MG63 (cell line): Measurements from ENCODE around the gene SDR42E1. TPM values are rescaled to one million over a fixed set of nuclear protein-coding genes. Genes with fewer than 3 reads are reported as not detected.
"Not testable (repeated sequence)": the region's sequence is repeated elsewhere in the genome, so short reads cannot be mapped to it uniquely, and the experiment has no call there.

Experiments used
- DNase-seq: peaks from one replicate; pipeline ENCODE4 v3.0.0-alpha.2; 2020
- H3K27me3 ChIP-seq: fragments of 250-450 bp; sonication (Bioruptor Pico); 2 replicates; pipeline ENCODE4 v1.5.1; 2020; ENCODE audit warnings: mild to moderate bottlenecking, moderate library complexity
- H3K36me3 ChIP-seq: fragments of 250-450 bp; sonication (Bioruptor Pico); 2 replicates; pipeline ENCODE4 v1.5.1; 2020; ENCODE audit warnings: mild to moderate bottlenecking, moderate library complexity
- H3K4me3 ChIP-seq: fragments of 250-450 bp; sonication (Bioruptor Pico); 2 replicates; pipeline ENCODE4 v1.5.1; 2020; ENCODE audit warnings: mild to moderate bottlenecking, moderate library complexity
- H3K9me3 ChIP-seq: fragments of 250-450 bp; sonication (Bioruptor Pico); 2 replicates; pipeline ENCODE4 v1.5.1; 2020; ENCODE audit warnings: mild to moderate bottlenecking, moderate library complexity
- total RNA-seq: library from RNA; depleted of rRNA; stranded (reverse); fragments of >200 nt; shearing (Covaris generic); gene quantifications from 2 replicates; pipeline ENCODE4 v1.2.3, GENCODE V29; 2014; ENCODE audit warnings: low replicate concordance

Gene SDR42E1
- total RNA-seq, 1 experiment from 2014 or later: 2.7 TPM

- H3K36me3 ChIP-seq: no peaks in the 10 kb centered on the region
- no peaks in the 10 kb centered on the region for H3K9me3 ChIP-seq
- no peak for DNase-seq
- H3K4me3 ChIP-seq: no peak overlapping the region
- H3K27me3 ChIP-seq: no peaks in the 10 kb centered on the region
Observed at GRCh38 chr16:82019535-82019934, 8.3 kb upstream of the SDR42E1 start.

- Histone ChIP-seq H3K36me3 (no peaks in the 10 kb centered on the region), H3K4me3 (no peak overlapping the region), H3K27me3 (no peaks in the 10 kb centered on the region), H3K9me3 (no peaks in the 10 kb centered on the region)
- no peak for DNase-seq
Observed at GRCh38 chr16:82017911-82018568, 6.8 kb upstream of the SDR42E1 start.

- no peak for DNase-seq
- H3K27me3 ChIP-seq: no peaks in the 10 kb centered on the region
- no peaks in the 10 kb centered on the region for H3K9me3 ChIP-seq
- no peaks in the 10 kb centered on the region for H3K36me3 ChIP-seq
- H3K4me3 ChIP-seq: no peak overlapping the region
Observed at GRCh38 chr16:82016964-82017363, 5.7 kb upstream of the SDR42E1 start.

GRCh38 chr16:82016263-82016662 lies 5.0 kb upstream of the SDR42E1 start:
- no peaks in the 10 kb centered on the region for H3K9me3 ChIP-seq
- no peak for DNase-seq
- no peaks in the 10 kb centered on the region for H3K27me3 ChIP-seq
- H3K4me3 ChIP-seq: no peak overlapping the region
- no peaks in the 10 kb centered on the region for H3K36me3 ChIP-seq

GRCh38 chr16:82013139-82013538 lies 1.9 kb upstream of the SDR42E1 start:
- DNase-seq: no peak
- Histone ChIP-seq H3K36me3 (no peaks in the 10 kb centered on the region), H3K4me3 (no peak overlapping the region), H3K27me3 (no peaks in the 10 kb centered on the region), H3K9me3 (no peaks in the 10 kb centered on the region)

GRCh38 chr16:82010649-82011048 lies 621 bp downstream of the SDR42E1 start:
- DNase-seq: no peak
- Histone ChIP-seq H3K27me3 (no peaks in the 10 kb centered on the region), H3K36me3 (no peaks in the 10 kb centered on the region), H3K4me3 (peak overlapping the region; percentile 42), H3K9me3 (no peaks in the 10 kb centered on the region)

GRCh38 chr16:82009789-82010188 lies 1.5 kb downstream of the SDR42E1 start:
- not testable (repeated sequence) for DNase-seq, H3K9me3 ChIP-seq, H3K4me3 ChIP-seq, H3K36me3 ChIP-seq, H3K27me3 ChIP-seq

- no peak for DNase-seq
- H3K36me3 ChIP-seq: no peaks in the 10 kb centered on the region
- no peaks in the 10 kb centered on the region for H3K27me3 ChIP-seq
- H3K9me3 ChIP-seq: no peaks in the 10 kb centered on the region
- H3K4me3 ChIP-seq: no peak overlapping the region
Observed at GRCh38 chr16:82008957-82009592, 2.2 kb downstream of the SDR42E1 start.

GRCh38 chr16:82007189-82007588 lies 4.1 kb downstream of the SDR42E1 start:
- no peaks in the 10 kb centered on the region for H3K36me3 ChIP-seq
- no peaks in the 10 kb centered on the region for H3K9me3 ChIP-seq
- no peak overlapping the region for H3K4me3 ChIP-seq
- no peaks in the 10 kb centered on the region for H3K27me3 ChIP-seq
- DNase-seq: no peak

GRCh38 chr16:82006036-82006435 lies 5.2 kb downstream of the SDR42E1 start:
- H3K9me3 ChIP-seq: no peaks in the 10 kb centered on the region
- no peak for DNase-seq
- H3K4me3 ChIP-seq: no peak overlapping the region

GRCh38 chr16:82005027-82005830 lies 6.0 kb downstream of the SDR42E1 start:
- DNase-seq: no peak
- H3K27me3 ChIP-seq: no peaks in the 10 kb centered on the region
- H3K4me3 ChIP-seq: no peak overlapping the region
- no peaks in the 10 kb centered on the region for H3K9me3 ChIP-seq
- no peaks in the 10 kb centered on the region for H3K36me3 ChIP-seq

More at GRCh38 chr16:82006036-82006435, 5.2 kb downstream of the SDR42E1 start:
- no peaks in the 10 kb centered on the region for H3K36me3 ChIP-seq
- H3K27me3 ChIP-seq: no peaks in the 10 kb centered on the region

- H3K27me3 ChIP-seq: no peaks in the 10 kb centered on the region
- H3K36me3 ChIP-seq: no peaks in the 10 kb centered on the region
- no peak for DNase-seq
- H3K9me3 ChIP-seq: no peaks in the 10 kb centered on the region
- H3K4me3 ChIP-seq: no peak overlapping the region
Observed at GRCh38 chr16:82004601-82005000, 6.7 kb downstream of the SDR42E1 start.

GRCh38 chr16:82002831-82003230 lies 8.4 kb downstream of the SDR42E1 start:
- no peak overlapping the region for H3K4me3 ChIP-seq
- no peaks in the 10 kb centered on the region for H3K9me3 ChIP-seq
- DNase-seq: no peak

GRCh38 chr16:81997738-81998137 lies 13.5 kb downstream of the SDR42E1 start:
- DNase-seq: peak; percentile 3
- no peaks in the 10 kb centered on the region for H3K36me3 ChIP-seq
- no peaks in the 10 kb centered on the region for H3K27me3 ChIP-seq
- H3K4me3 ChIP-seq: no peak overlapping the region
- no peaks in the 10 kb centered on the region for H3K9me3 ChIP-seq

More at GRCh38 chr16:82002831-82003230, 8.4 kb downstream of the SDR42E1 start:
- Histone ChIP-seq H3K27me3 (no peaks in the 10 kb centered on the region), H3K36me3 (no peaks in the 10 kb centered on the region)

GRCh38 chr16:81996664-81997509 lies 14.4 kb downstream of the SDR42E1 start:
- peak; percentile 72 for DNase-seq
- H3K4me3 ChIP-seq: no peak overlapping the region
- no peaks in the 10 kb centered on the region for H3K36me3 ChIP-seq
- H3K9me3 ChIP-seq: no peaks in the 10 kb centered on the region
- no peaks in the 10 kb centered on the region for H3K27me3 ChIP-seq

GRCh38 chr16:81995651-81996050 lies 15.6 kb downstream of the SDR42E1 start:
- Histone ChIP-seq H3K4me3 (no peak overlapping the region), H3K27me3 (no peaks in the 10 kb centered on the region), H3K9me3 (no peaks in the 10 kb centered on the region), H3K36me3 (no peaks in the 10 kb centered on the region)
- peak; percentile 6 for DNase-seq

GRCh38 chr16:81994485-81994884 lies 16.8 kb downstream of the SDR42E1 start:
- no peaks in the 10 kb centered on the region for H3K36me3 ChIP-seq
- H3K9me3 ChIP-seq: no peaks in the 10 kb centered on the region
- H3K4me3 ChIP-seq: no peak overlapping the region
- DNase-seq: no peak
- H3K27me3 ChIP-seq: no peaks in the 10 kb centered on the region
